WERI-Rb-1 (cell line): ENCODE data around the gene ESRP2.

Experiments used
- DNase-seq: peaks from one replicate; pipeline ENCODE4 v3.0.0-alpha.2; 2020
- H3K27ac ChIP-seq: fragments of 250-450 bp; sonication (Bioruptor Pico); 2 replicates; pipeline ENCODE4 v1.5.1; 2020; ENCODE audit warnings: mild to moderate bottlenecking, moderate library complexity
- H3K27me3 ChIP-seq: fragments of 250-450 bp; sonication (Bioruptor Pico); 2 replicates; pipeline ENCODE4 v1.5.1; 2021; ENCODE audit warnings: mild to moderate bottlenecking, low read depth, moderate library complexity; ENCODE audit not compliant: insufficient read depth, severe bottlenecking
- H3K36me3 ChIP-seq: fragments of 250-450 bp; sonication (Bioruptor Pico); 2 replicates; pipeline ENCODE4 v1.5.1; 2020; ENCODE audit warnings: mild to moderate bottlenecking, moderate library complexity
- H3K4me3 ChIP-seq: 2 replicates; pipeline ENCODE4 v1.5.1; 2011; ENCODE audit warnings: low read depth, mild to moderate bottlenecking, control low read depth, low read length
- H3K9me3 ChIP-seq: fragments of 250-450 bp; sonication (Bioruptor Pico); 2 replicates; pipeline ENCODE4 v1.5.1; 2021; ENCODE audit warnings: mild to moderate bottlenecking, moderate library complexity; ENCODE audit not compliant: severe bottlenecking
- TF ChIP-seq, protein P1 (sequence below): IDR thresholded peaks from 2 replicates; pipeline ENCODE4 v1.5.1; 2011; ENCODE audit warnings: low read depth, mild to moderate bottlenecking, control low read depth, inconsistent platforms, low read length

Gene ESRP2

DNA sequence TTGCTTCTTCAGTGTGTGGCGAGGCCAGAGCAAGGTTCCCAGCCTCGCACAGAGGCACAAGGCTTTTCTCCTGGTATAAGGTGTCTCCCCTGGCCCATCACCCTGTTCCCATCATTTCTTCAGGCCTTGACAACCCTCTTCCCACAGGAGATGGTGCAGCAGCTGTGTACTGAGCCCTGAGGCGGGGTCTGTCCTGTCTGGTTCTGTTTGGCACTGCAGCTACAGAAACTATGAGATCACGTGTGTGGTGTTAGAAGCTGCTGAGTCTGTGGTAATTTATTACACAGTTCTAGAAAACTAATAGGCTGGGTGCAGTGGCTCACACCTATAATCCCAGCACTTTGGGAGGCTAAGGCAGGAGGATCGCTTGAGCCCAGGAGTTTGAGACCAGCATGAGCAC, 16.5 kb upstream of the ESRP2 start:
- Histone ChIP-seq H3K36me3 (peaks cover 5% of the 10 kb centered on the region), H3K27me3 (no peaks in the 10 kb centered on the region), H3K4me3 (no peak overlapping the region), H3K27ac (no peak overlapping the region), H3K9me3 (no peaks in the 10 kb centered on the region)
- no peak for DNase-seq
- TF ChIP-seq, protein P1, sequence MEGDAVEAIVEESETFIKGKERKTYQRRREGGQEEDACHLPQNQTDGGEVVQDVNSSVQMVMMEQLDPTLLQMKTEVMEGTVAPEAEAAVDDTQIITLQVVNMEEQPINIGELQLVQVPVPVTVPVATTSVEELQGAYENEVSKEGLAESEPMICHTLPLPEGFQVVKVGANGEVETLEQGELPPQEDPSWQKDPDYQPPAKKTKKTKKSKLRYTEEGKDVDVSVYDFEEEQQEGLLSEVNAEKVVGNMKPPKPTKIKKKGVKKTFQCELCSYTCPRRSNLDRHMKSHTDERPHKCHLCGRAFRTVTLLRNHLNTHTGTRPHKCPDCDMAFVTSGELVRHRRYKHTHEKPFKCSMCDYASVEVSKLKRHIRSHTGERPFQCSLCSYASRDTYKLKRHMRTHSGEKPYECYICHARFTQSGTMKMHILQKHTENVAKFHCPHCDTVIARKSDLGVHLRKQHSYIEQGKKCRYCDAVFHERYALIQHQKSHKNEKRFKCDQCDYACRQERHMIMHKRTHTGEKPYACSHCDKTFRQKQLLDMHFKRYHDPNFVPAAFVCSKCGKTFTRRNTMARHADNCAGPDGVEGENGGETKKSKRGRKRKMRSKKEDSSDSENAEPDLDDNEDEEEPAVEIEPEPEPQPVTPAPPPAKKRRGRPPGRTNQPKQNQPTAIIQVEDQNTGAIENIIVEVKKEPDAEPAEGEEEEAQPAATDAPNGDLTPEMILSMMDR, result no peak

DNA sequence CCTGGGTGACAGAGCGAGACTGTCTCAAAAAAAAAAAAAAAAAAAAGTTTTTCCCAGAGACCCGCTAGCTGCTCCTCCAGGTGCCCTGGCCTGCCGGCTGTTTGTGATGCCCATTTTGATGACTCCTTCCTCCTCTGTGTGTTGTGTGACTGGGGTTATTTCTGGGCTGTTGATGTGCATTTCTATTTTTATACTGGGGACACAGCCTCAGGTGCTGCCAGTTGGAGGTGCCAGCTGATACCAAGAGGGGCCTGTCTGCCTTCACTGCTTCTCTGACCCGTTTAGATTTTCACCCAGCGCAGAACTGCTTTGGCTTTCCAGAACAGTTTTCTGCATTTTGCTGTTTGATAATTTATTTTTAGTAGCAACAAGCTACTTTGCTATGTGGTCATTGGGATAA, 15.9 kb upstream of the ESRP2 start:
- no peak for DNase-seq
- TF ChIP-seq, protein P1, result no peak
- Histone ChIP-seq H3K4me3 (no peak overlapping the region), H3K36me3 (peaks cover 5% of the 10 kb centered on the region), H3K27me3 (no peaks in the 10 kb centered on the region), H3K27ac (no peak overlapping the region), H3K9me3 (no peaks in the 10 kb centered on the region)

DNA sequence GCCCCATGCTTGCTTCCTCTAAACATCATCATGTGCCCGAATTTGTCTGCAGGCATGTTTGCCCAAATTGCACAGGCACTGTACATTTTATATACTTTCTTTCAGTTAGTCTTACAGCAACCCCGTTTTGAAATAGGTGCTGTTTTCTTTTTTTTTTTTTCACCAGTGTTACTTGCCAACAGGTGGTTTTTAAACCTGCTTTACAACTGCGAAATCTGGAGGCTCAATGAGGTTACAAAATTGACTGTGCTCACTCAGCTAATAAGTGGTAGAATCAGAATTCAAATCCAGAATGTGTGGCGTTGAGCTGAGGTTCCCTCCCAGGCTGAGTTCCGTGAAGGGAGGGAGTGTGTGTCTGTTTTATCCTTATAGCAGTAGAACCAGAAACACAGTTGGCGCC, 15.0 kb upstream of the ESRP2 start:
- Histone ChIP-seq H3K4me3 (no peak overlapping the region), H3K27ac (no peak overlapping the region), H3K9me3 (no peaks in the 10 kb centered on the region), H3K27me3 (no peaks in the 10 kb centered on the region), H3K36me3 (peaks cover 5% of the 10 kb centered on the region)
- TF ChIP-seq, protein P1, result no peak
- no peak for DNase-seq

DNA sequence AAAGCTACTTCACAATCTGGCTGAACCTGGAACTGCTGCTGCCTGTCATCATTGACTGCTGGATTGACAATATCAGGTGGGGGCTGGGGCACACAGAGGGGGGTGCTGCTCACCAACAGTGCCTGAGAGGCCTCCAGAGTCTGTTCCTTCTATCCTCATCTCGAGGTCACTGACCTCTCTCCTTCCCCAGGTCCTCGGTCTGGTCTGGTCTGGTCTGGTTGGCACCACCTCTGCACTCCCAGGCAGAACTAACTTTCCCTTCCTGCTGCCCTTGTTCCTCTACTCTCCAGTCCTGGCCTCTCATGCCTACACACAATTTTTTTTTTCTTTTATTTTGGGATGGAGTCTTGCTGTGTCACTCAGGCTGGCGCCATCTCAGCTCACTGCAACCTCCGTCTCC, 13.4 kb upstream of the ESRP2 start:
- TF ChIP-seq, protein P1, result no peak
- peaks cover 5% of the 10 kb centered on the region; the same call in 1 of the 2 replicates for H3K36me3 ChIP-seq
- DNase-seq, result no peak
- no peak overlapping the region for H3K27ac ChIP-seq
- H3K27me3 ChIP-seq, result no peaks in the 10 kb centered on the region
- H3K4me3 ChIP-seq, result no peak overlapping the region
- no peaks in the 10 kb centered on the region for H3K9me3 ChIP-seq

DNA sequence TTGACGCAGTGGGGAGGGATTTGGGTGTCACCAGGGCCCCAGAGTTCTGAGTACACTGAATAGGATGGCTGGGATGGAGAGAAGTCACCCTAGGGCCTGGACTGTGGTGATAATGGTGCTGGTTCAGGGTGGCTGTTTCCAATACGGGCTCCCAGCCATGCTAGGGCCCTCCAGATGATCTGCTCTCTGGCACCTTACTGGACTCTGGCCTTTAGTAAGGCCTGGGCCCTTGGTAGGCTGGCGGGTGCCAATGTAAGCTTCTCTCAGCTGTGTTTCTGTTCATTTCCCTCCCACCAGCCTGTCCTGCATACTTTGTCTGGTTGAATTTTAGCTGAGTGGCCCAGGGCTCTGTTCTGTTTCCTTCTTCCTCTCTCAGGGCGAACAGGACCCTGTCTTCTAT, 12.0 kb upstream of the ESRP2 start:
- Histone ChIP-seq H3K36me3 (peaks cover 5% of the 10 kb centered on the region; the same call in 1 of the 2 replicates), H3K27me3 (no peaks in the 10 kb centered on the region), H3K4me3 (no peak overlapping the region), H3K9me3 (no peaks in the 10 kb centered on the region), H3K27ac (no peak overlapping the region)
- TF ChIP-seq, protein P1, result no peak
- no peak for DNase-seq

DNA sequence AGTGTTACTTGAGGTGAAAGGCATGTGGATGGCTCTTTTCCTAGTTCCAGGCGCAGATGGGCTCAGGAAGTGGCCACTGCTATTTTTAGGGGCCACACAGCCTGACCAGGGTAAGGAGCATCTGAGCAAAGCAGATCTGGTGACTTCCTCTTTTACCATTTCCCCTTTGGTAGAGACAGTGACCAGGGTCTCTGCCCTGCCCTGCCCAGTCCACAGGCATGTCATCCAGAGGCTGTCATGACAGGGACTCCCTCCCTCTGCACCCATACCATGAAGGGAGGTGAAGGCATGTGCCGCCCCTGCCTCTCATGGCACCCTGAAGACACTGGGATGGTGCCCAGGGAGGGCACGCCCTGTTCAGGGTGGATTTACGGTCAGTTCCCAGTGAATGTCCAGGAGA, 11.5 kb upstream of the ESRP2 start:
- no peak overlapping the region for H3K4me3 ChIP-seq
- H3K27ac ChIP-seq, result no peak overlapping the region

More for the DNA sequence above, 11.5 kb upstream of the ESRP2 start:
- no peak for DNase-seq
- peaks cover 5% of the 10 kb centered on the region; the same call in 1 of the 2 replicates for H3K36me3 ChIP-seq
- H3K27me3 ChIP-seq, result no peaks in the 10 kb centered on the region
- no peaks in the 10 kb centered on the region for H3K9me3 ChIP-seq
- TF ChIP-seq, protein P1, result no peak
